GM15510 (cell line): Measurements from ENCODE around the gene ERCC6L.

Experiments used
- POLR2A ChIP-seq: IDR thresholded peaks from 3 replicates; pipeline ENCODE4 v1.6.1; 2011; ENCODE audit warnings: borderline replicate concordance; ENCODE audit not compliant: insufficient read length; ENCODE audit errors: extremely low read depth

ERCC6L gene, protein sequence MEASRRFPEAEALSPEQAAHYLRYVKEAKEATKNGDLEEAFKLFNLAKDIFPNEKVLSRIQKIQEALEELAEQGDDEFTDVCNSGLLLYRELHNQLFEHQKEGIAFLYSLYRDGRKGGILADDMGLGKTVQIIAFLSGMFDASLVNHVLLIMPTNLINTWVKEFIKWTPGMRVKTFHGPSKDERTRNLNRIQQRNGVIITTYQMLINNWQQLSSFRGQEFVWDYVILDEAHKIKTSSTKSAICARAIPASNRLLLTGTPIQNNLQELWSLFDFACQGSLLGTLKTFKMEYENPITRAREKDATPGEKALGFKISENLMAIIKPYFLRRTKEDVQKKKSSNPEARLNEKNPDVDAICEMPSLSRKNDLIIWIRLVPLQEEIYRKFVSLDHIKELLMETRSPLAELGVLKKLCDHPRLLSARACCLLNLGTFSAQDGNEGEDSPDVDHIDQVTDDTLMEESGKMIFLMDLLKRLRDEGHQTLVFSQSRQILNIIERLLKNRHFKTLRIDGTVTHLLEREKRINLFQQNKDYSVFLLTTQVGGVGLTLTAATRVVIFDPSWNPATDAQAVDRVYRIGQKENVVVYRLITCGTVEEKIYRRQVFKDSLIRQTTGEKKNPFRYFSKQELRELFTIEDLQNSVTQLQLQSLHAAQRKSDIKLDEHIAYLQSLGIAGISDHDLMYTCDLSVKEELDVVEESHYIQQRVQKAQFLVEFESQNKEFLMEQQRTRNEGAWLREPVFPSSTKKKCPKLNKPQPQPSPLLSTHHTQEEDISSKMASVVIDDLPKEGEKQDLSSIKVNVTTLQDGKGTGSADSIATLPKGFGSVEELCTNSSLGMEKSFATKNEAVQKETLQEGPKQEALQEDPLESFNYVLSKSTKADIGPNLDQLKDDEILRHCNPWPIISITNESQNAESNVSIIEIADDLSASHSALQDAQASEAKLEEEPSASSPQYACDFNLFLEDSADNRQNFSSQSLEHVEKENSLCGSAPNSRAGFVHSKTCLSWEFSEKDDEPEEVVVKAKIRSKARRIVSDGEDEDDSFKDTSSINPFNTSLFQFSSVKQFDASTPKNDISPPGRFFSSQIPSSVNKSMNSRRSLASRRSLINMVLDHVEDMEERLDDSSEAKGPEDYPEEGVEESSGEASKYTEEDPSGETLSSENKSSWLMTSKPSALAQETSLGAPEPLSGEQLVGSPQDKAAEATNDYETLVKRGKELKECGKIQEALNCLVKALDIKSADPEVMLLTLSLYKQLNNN

DNA sequence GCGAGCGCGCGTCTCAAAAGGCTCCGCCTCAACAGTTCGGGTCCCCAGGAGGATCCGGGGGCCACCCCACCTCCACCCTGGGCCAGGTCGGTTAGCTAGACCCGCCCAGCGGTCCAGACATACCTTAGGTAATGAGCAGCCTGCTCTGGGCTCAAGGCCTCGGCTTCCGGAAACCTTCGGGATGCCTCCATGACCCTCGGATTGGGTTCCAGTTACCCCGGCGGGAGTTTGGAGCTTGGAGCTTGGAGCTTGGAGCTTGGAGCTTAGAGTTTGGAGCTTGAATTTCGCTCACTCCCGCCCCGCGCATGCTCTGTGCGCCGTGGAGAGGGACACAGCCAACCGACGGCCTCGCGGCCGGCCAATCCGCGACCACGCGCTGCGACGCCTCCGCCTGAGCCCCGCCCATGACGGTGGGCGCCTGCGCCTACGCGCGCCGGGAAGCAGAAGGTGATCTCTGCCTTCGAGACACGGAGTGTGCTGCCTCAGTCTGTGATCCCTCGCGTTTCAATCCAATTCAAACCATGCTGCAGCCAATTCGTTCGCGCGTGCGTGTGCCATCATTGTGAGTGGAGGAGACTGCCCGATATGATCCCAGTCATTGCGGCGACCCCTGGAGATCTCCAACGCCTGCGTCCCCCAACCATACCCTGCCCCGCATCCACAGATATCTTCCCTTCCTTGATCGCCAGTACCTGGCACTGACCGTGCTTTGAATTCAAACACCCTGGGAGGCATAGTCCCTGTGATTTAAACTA, at the start of gene ERCC6L:
Gene ERCC6L (minus strand): TSS at position 307 of the 755 bp plus-strand sequence. CDS start 116 bp downstream, at position 191.
- peak; percentile 71 for TF ChIP-seq POLR2A

DNA sequence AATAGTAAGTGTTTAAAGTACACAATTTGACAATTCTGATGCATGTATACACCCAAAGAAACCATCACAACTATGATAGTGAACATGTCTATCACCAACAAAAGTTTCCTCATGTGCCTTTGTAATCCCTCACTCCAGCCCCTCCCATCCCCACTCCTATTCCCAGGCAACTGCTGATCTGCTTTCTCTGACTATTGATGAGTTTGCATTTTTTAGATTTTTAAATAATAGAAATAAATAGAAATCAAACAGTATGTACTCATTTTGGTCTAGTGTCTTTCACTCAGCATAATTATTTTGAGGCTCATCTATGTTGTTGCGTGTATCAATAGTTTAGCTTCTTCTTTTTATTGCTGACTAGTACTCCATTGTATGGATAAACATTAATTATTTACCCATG, 43.5 kb upstream of the ERCC6L start:
- TF ChIP-seq POLR2A, result no peak

DNA sequence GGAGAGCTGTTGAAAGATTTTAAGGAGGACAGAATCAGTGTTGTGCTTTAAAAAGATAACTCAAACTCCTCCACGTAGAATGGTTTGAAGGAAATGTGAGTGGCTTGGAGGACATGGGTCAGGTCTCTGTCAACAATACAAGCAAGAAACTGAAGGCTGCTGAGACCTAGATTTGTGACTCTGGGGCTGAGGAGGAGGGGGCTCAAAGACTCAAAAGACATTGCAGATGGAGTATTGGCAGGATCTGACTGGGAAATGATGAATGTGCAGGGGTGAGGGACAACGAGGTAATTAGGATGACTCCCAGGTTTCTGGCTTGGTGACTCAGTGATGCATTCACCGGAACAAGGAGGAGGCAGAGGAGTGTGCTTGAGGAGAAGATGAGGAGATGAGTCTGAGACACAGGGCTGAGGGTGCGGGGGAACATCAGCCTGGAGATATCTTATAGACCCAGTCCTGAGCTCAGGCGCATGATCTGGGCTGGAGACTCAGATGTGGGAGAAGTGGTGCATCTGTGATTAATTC, 41.6 kb upstream of the ERCC6L start:
- TF ChIP-seq POLR2A, result no peak

DNA sequence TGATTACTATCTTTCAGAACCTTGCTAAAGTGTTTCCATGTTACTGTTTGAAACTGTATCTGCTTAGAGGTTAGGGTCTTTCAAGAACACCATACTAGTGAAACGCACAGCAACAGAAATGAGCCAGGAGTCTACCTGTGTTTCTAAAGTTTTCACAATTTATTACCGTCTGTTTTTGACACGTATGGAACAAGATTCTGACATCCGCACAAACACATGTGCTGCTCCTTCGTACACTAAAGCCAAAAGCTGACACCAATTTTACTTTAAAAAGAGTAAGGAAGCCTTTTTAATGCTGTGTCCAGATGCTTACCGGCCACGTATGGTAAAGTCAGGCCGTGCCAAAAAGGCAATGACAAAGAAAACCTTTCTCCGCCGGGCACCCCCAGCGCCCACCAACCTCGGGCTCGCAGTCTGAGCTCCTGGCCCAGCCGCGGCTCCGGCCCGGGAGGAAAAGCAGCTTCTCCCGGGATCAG, 37.7 kb upstream of the ERCC6L start:
- TF ChIP-seq POLR2A, result no peak

DNA sequence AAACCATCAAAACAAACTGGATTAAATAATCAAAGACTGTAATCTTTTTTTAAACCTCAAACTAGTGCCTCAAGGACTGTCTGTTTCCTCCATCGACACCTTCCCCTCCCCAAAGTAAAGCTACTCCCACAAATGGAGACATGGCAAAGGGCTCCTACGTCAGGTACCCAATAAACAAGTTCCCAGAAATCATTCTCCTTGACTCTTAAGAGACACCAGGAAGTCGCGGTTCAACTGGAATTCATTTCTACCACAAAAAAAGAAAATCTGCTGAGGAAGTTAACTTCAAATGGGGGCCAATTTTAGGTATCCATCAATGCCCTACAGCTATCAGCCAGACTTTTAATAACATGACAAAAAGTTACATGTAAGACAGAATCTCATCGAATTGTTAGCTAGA, 35.7 kb upstream of the ERCC6L start:
- no peak for TF ChIP-seq POLR2A

DNA sequence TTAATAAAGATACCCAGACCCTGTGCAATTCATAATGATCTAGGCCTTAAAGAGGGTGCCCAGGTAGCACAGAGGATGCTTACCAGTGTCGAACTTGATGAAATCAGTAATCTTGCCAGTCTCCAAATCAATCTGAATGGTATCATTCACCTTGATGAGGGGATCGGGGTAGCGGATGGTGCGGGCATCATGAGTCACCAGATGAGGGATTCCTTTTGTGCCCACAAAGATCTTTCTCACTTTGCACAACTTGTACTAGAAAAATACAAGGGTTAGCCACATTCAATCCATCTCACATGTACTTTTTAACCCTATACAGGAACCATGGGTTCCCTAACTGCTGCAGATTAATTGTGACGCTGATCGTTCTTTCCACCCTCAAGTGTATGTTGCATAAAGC, 34.9 kb upstream of the ERCC6L start:
- TF ChIP-seq POLR2A, result no peak

DNA sequence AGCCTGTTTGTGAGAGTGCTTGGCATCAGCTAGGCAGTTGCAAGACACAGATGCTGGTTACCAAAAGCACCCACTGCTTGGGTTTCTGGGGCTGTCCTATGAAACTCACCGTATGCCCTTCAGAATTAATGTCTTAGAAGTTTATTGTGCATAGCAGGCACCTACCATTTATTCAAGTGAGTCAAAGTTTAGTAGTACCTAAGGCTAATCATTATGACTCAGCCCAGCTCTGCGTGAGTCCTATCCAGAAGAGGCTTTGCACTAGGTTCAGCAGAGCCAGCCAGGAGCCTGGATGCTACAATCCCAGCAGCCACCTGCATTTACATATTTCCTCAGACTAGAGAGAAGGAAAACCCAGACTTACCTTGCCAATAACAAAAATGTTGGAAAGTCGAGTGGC, 34.0 kb upstream of the ERCC6L start:
- no peak for TF ChIP-seq POLR2A

DNA sequence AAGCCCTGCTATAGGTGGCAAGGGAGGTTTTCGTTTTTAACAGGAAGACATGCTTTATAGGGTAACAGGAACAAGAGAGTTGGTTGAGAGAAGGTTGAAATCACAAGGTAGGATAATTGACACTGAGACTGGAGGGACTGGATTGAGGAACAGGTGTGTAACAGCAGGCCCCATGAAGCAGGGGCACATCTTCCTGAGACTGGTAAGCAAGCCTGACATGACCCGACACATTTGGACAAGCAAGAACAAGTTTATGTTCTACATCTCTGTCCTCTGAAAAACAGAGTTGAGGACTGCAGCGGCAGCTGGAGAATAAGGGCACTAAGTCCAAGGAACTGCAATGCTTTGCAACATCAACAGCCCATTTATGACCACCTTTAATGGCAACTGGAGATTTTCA, 33.0 kb upstream of the ERCC6L start:
- TF ChIP-seq POLR2A, result no peak

DNA sequence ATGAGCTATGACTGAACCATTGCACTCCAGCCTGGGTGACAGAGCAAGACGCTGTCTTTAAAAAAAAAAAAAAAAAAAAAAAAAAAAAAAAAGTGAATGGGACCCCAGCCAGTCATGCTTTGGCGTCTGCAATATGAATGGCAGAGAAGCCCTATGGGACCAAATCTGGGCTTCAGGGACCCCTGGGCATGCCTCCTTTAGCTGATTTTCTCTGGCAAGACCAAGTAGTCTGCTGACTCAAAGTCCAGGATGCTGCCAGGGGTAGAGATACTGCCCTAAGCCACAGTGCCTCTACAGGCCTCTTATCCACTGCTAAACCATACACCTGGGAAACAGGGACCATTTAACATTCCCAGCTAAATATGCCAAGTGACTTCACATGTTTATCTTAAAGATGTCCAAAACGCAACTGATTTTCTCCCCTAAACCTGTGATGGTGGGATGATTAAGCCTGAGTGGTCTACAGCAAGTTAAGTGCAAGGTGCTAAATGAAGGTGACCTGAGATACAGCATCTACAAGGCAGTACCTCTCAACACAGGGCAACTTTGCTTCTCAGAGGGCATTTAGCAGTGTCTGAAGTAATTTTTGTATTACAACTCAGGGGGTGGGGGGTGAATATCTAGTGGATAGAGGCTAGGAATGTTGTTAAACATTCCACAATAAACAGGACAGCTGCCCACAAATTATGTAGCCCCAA, 32.4 kb upstream of the ERCC6L start:
- TF ChIP-seq POLR2A, result no peak

DNA sequence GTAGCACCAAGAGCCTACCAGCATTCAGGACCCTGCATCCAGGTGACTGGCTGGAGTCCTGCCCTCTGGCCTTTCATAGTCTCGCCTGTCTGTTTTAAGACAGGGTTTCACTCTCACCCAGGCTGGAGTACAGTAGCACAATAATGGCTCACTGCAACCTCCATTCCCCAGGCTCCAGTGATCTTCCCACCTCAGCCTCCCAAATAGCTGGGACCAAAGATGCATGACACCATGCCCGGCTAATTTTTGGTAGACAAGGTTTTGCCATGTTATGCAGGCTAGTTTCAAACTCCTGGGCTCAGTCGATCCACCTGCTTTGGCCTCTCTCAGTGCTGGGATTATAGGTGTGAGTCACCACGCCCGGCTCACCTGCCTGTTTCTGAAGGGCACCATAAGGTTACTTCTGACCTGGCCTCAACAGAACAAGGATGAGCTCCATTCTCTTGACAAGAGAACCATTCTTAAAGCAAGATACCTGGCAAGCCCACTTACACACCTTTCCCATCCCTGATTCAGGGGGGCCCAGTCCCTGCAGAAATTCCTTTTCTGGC, 31.6 kb upstream of the ERCC6L start:
- no peak for TF ChIP-seq POLR2A

DNA sequence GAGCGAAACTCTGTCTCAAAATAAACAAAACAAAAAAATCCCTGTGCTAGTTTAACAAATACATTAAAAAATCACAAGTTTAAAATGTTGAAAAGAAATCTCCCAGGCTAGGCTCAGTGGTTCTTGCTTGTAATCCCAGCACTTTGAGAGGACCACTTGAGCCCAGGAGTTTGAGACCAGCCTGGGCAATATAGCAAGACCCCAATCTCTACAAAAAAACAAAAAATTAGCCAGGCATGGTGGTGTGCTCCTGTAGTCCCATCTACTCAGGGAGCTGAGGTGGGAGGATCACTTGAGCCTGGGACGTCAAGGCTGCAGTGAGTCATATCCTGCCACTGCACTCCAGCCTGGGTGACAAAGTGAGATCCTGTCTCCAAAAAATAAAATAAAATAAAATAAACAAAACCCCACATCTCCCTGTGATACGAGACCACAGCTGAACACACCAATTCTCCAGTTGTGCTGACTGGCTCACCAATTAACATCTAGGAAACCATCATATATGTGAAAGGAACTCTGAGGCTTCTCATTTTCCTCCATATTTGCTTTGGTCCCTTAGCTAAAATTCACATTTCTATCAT, 30.9 kb upstream of the ERCC6L start:
- no peak for TF ChIP-seq POLR2A

DNA sequence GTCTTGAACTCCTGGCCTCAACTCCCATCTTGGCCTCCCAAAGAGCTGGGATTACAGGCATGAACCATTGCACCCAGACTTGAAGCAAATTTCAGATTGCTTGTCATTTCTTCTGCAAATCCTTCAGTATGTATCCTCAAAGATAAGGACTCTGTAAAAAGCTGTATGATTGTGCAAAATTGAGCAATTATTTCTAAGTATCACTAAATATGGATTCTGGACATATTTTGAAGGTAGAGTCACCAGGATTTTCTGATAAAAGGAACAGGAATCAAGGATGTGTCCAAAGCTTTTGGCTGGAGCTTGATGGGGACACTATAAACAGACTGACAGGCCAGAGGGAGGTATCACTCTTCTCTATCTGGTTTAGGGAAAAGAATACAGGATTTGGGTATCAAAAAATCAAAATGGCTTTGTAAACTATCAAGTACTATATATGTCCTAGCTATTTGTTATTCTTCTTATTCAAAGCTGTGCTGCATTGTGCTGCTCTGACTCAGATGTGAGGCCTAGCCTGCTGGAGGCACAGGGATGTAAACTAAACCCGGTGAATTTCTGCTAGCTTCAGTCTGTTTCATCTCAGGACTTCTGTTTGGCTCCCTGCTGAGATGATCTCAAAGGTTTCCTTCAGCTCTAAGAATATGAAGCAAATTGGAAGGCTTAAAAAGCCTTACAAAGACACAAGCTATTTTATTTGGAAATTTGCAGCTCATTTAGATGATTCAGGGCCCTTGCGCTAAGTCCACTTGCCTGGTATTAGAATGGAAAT, 30.0 kb upstream of the ERCC6L start:
- no peak for TF ChIP-seq POLR2A
